Stimulated activated CD8-positive, alpha-beta memory T cell treated with anti-CD3 and anti-CD28 coated beads, Interleukin-4, amount 100 ng/mL, for 48 hours (primary cell): ENCODE measurements around the gene FCHSD2.
"Not testable (repeated sequence)": the region's sequence is repeated elsewhere in the genome, so short reads cannot be mapped to it uniquely, and the experiment has no call there.

Source experiments
- DNase-seq: peaks from one replicate; pipeline ENCODE4 v3.0.0-alpha.2; 2020

FCHSD2 gene

GRCh38 chr11:73055655-73056354 lies 86.3 kb downstream of the FCHSD2 start:
- no peak for DNase-seq

GRCh38 chr11:73055002-73055401 lies 87.1 kb downstream of the FCHSD2 start:
- no peak for DNase-seq

DNA sequence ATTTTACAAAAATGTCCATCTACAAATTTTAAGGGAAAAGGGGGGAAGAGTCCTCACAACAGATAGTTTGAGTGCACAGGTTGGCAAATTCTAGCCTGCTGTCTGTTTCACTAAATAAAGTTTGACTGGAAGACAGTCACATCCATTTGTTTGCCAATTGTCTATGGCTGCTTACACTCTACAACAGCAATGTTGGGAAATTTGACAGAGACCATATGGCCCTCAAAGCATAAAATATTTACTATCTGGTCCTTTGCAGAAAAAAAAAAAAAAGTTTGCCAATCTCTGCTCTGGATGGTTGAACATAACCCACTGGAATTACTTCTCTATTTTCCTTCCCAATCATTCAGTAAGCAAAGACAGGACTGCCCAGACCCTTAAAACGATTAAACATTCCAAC lies 88.2 kb downstream of the FCHSD2 start:
- no peak for DNase-seq

GRCh38 chr11:73048446-73048845 lies 93.7 kb downstream of the FCHSD2 start:
- DNase-seq: no peak

GRCh38 chr11:73047773-73048371 lies 94.2 kb downstream of the FCHSD2 start:
- DNase-seq: no peak

DNA sequence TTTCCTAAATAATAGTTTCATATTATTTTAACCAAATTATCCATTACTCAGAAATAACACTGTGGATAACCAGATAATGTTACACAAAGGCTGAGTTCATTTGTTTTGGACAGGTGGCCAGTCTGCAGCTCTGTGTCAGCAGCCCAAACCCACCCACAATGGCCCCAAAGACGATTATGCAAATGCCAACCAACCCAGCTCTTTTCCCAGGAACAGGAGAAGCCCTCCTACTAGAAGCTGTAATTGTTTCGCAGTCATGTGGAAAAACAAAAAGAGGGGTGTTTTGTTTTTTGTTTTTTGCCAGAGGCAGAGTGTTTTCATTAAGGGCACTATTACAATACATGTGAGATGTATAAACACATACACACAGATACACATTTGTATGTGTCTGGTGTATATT lies 102.1 kb downstream of the FCHSD2 start:
- no peak for DNase-seq

GRCh38 chr11:73034777-73035176 lies 107.3 kb downstream of the FCHSD2 start:
- no peak for DNase-seq

GRCh38 chr11:73034331-73034730 lies 107.8 kb downstream of the FCHSD2 start:
- DNase-seq: no peak

DNA sequence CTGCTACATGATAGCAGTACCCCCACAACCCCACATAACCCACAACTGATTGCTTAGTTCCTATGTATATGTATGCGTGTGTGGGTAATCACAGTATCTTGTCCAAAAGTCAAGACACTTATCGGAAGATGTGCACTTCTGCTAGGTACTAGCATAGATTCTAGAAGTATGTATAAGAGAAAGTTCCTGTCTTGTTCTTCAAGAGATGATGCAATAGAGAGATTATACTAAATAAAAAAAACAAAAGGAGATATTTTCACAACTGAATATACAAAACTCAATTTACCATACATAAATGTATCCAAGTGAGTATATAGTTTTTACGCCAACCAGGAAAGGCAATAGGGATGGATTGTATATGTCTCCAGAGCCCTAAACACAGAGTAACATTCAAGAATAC lies 112.0 kb downstream of the FCHSD2 start:
- DNase-seq: no peak

DNA sequence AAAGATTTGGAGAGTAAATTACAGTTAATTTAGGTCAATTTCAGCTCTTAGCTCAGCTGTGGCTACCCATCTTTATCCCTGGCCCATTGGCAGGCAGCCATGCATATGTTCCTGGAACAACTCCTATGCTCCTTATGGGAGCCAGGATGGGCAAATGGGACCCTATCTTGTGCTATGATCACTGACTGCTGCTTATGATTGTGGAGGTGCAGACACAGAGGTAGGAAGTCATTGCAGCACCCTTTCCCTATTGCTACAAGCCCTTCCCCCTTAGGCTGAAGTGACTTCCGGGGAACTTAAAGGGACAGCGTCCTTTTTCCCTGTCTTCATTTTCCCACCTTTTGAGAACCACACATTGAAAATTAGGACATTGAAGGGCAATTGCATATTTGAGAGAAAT lies 112.7 kb downstream of the FCHSD2 start:
- DNase-seq: no peak

DNA sequence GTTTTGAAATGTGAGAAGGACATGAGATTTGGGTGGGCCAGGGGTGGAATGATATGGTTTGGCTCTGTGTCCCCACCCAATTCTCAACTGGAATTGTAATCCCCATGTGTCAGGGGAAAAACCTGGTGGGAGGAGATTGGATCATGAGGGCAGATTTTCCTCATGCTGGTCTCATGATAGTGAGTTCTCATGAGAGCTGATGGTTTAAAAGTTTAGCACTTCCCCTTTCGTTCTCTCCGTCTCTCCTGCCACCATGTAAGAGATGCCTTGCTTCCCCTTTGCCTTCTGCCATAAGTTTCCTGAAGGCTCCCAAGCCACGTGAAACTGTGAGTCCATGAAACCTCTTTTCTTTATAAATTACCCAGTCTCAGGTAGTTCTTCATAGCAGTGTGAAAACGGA lies 113.5 kb downstream of the FCHSD2 start:
- no peak for DNase-seq

GRCh38 chr11:73027840-73028239 lies 114.3 kb downstream of the FCHSD2 start:
- not testable (repeated sequence) for DNase-seq

- no peak for DNase-seq
These were observed 117.5 kb downstream of the FCHSD2 start for GRCh38 chr11:73024639-73025038.

DNA sequence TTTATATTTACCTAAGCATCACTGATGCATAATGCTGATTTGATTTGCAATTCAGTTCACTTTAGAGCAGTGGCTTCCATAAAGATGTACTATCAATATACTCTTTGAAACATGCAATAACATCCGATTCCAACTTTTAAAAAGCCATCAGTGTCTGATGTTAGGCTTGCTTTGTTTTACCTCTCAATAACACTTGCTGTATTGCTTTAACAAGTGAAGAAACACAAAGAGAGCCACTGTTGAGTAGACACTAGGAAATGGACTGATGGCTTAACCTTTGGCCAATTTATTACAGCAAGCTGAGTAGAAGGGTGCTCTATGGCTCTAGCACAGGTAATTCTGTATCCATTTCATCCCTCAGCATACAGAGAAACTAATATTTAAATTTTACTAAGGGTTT lies 122.1 kb downstream of the FCHSD2 start:
- DNase-seq: no peak

- no peak for DNase-seq
These were observed 122.7 kb downstream of the FCHSD2 start for GRCh38 chr11:73019449-73019848.

DNA sequence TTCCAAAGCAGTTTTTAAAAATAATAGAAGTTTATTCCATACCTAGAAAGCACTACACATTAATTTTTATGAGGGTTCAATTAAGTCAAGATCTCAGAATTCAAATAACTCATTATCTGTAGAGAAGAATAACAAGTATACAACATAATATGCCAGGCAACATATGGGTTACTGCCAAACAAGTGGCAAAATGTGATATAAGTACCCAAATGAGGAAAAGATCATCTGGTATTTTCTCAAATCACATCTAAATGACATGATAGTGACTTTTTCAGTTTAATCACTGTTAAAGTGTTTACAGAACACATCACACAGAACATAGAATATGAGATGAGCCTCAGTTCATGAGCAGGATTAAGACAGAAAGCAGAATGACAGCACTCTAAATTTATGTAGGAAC lies 123.3 kb downstream of the FCHSD2 start:
- no peak for DNase-seq

DNA sequence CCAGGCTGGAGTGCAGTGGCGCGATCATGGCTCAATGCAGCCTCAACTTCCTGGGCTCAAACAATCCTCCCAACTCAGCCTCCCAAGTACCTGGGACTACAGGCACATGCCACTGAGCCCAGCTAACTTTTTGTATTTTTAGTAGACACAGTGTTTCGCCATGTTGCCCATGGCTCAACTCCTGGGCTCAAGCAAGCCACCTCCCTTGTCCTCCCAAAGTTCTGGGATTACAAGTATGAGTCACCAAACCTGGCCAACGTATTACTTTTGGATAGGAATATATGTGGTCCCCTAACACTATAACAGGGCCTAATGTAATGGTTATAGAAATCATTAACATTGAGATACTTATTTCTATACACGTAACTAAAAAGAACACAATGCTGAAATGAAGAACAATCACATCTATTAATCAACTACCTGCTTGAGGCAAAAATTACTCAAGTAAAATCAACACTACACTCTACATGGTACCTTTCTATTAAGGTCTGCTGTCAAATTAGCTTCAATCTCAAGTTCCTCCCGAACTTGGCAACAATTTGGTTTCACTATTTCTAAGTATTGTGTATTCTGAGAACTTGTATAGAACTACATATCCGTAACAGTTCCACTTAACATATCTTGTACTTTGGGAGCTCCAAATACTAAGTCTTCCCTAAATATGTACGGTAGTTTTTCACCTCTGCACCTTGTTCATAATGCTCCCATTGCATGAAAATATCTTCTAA lies 124.9 kb downstream of the FCHSD2 start:
- no peak for DNase-seq

GRCh38 chr11:73013021-73013420 lies 129.1 kb downstream of the FCHSD2 start:
- no peak for DNase-seq

DNA sequence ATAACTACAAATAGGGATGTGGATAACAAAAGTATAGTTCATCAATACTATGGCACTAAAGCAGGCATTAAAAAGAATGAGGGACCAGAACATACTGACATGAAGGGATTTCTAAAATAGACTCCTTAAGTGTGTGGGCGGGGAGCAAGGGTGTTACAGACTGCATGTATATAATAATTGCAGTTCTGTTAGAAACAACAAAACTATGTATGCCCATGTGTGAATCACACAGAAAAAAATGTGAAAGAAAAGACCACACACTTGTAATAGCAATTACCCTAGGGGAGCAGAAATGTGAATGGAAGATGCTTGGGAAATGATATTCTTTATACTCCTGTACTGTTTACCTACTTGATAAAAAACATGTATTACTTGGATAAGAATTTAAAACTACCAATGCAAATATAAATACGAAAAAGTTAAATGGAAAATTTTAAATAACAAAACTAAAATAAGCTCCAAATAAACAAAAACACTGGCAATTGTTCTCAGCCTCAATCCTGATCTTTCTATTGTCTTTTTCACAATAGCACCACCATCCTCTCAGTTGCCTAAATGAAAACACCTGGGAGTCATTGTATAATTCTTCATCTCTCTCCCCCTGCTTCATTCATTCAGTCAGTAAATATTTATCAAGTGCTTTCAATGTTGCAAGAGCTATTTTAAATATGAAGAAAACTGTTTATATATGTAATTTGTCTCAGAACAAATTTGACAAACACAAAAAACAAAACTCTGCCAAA lies 129.8 kb downstream of the FCHSD2 start:
- no peak for DNase-seq

DNA sequence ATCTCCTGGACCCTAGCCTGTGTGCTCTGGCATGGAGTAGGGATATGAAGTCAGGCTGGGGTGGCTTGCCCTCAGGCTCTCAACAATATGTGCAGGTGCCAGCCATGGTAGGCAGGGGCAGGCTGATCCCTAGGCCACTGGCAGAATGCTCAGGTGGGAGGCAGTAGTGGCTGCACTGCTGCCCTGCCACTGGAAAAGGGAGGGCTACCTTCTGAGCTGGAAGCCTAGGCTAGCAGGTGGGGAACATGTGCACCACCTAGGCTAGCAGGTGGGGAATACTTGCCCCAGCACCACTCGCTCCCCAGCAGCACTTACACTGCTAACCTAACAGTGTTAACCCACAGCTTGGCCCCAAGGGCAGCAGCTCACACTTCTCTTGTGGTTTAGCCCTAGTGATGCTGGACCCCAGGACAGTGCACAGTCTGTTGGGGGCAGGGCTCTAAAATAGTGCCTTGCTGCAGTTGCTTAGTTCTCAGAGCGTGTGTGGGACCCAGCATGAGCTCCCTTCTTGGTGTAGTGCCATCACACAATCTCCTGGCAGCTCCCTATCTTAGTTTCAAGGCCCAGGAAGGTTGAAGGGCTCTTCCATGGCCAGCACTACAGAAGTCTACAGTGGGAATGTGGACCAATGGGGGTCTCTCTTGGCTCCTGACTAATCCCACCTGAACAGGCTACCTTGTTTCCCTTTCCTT lies 130.8 kb downstream of the FCHSD2 start:
- no peak for DNase-seq

DNA sequence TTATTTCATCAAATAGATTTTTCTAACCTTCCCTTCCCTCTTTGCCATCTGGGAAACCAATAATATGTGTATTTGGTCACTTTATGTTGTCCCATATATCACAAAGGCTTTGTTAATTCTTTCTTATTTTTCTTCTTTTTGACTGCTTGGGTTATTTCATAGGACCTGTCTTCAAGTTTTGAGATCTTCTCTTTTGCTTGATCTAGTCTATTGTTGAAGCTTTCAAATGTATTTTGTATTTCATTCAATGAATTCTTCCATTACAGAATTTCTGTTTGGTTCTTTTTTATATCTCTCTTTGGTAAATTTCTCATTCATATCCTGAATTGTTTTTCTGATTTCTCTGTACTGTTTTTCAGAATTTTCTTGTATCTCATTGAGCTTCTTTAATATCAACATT lies 132.1 kb downstream of the FCHSD2 start:
- DNase-seq: no peak

GRCh38 chr11:73004088-73004487 lies 138.0 kb downstream of the FCHSD2 start:
- no peak for DNase-seq

DNA sequence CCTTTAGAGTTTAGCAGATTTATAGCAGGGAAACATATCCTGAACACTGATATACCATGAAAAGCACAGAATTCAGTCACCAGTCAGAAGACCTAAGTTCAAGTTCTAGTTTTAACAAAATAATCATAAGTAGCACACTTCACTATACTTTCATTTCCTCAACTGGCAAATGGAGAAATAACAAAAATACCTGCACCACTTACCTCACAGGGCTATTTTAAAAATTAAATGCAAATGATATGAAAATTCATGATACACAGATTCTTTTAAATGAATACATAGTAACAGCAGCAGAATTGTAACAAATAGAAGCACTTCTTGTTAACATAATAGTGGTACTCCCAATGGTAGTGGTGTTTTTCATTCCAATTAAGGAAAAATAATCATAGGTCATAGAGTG lies 139.0 kb downstream of the FCHSD2 start:
- DNase-seq: no peak
